ELR (cell line): ENCODE results near the gene SLC6A18.

ENCODE experiments used
- DNase-seq: peaks from one replicate; pipeline ENCODE4 v3.0.0-alpha.2; 2015; ENCODE audit warnings: low read depth

SLC6A18 gene

GRCh38 chr5:1202798-1203185 lies 22.4 kb upstream of the SLC6A18 start:
- no peak for DNase-seq

- no peak for DNase-seq
Measured at GRCh38 chr5:1203311-1203967, 21.7 kb upstream of the SLC6A18 start.

GRCh38 chr5:1203968-1204692 lies 21.1 kb upstream of the SLC6A18 start:
- DNase-seq: no peak

GRCh38 chr5:1204693-1205242 lies 20.4 kb upstream of the SLC6A18 start:
- DNase-seq: peak; percentile 31

GRCh38 chr5:1205255-1206180 lies 19.7 kb upstream of the SLC6A18 start:
- DNase-seq: no peak

- no peak for DNase-seq
Measured at GRCh38 chr5:1206521-1207412, 18.4 kb upstream of the SLC6A18 start.

GRCh38 chr5:1207555-1207954 lies 17.6 kb upstream of the SLC6A18 start:
- no peak for DNase-seq

- no peak for DNase-seq
Measured at GRCh38 chr5:1208221-1208742, 16.9 kb upstream of the SLC6A18 start.

GRCh38 chr5:1208743-1209488 lies 16.3 kb upstream of the SLC6A18 start:
- DNase-seq: peak; percentile 33

- no peak for DNase-seq
Measured at GRCh38 chr5:1209489-1209852, 15.7 kb upstream of the SLC6A18 start.

- DNase-seq: no peak
Measured at GRCh38 chr5:1209896-1210776, 15.0 kb upstream of the SLC6A18 start.

GRCh38 chr5:1210832-1211251 lies 14.3 kb upstream of the SLC6A18 start:
- DNase-seq: no peak

- DNase-seq: no peak
Measured at GRCh38 chr5:1211701-1212100, 13.5 kb upstream of the SLC6A18 start.

GRCh38 chr5:1212271-1212670 lies 12.9 kb upstream of the SLC6A18 start:
- DNase-seq: no peak

GRCh38 chr5:1212881-1213280 lies 12.3 kb upstream of the SLC6A18 start:
- DNase-seq: no peak

- DNase-seq: no peak
Measured at GRCh38 chr5:1213508-1214162, 11.5 kb upstream of the SLC6A18 start.

- no peak for DNase-seq
Measured at GRCh38 chr5:1214163-1214935, 10.8 kb upstream of the SLC6A18 start.

- no peak for DNase-seq
Measured at GRCh38 chr5:1214936-1215220, 10.3 kb upstream of the SLC6A18 start.
